HG02852 (cell line): ENCODE data around the gene CAPN9.
"Not testable (repeated sequence)": the region's sequence is repeated elsewhere in the genome, so short reads cannot be mapped to it uniquely, and the experiment has no call there.

Experiments used
- ATAC-seq: cut with Tn5 transposase; IDR thresholded peaks from one replicate; pipeline ENCODE4 v1.9.1; 2021; ENCODE audit warnings: mild to moderate bottlenecking, moderate library complexity; ENCODE audit not compliant: unreplicated experiment

The CAPN9 gene

GRCh38 chr1:230709619-230710542 lies 37.3 kb upstream of the CAPN9 start:
- ATAC-seq: no peak

- no peak for ATAC-seq
Observed at GRCh38 chr1:230710543-230710904, 36.7 kb upstream of the CAPN9 start.

- ATAC-seq: no peak
Observed at GRCh38 chr1:230711245-230711644, 35.9 kb upstream of the CAPN9 start.

DNA sequence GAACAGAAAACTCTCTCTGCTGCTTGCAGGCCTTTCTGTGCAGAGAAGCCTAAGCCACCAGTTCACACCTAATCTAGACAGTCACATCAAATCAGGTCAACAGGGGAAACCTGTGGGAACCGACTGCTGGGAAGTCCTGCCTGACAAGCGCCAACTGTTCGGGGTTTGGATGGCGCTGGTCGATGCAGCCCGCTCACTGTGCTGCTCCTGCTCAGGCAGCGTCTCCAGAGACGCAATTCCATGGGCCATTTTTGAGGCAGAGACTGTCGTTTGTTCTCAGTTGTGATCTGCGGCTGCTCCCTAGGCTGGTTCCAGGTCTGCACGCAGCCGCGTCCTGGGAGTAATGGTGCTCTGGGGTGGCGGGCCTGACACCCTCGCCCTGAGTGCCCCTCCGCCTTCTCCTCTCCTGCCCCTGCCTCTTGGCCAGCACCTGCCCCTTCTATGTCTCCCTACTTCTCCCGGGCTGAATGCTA lies 34.7 kb upstream of the CAPN9 start:
- no peak for ATAC-seq

GRCh38 chr1:230713138-230713537 lies 34.0 kb upstream of the CAPN9 start:
- ATAC-seq: no peak

- no peak for ATAC-seq
Observed at GRCh38 chr1:230713547-230713914, 33.7 kb upstream of the CAPN9 start.

DNA sequence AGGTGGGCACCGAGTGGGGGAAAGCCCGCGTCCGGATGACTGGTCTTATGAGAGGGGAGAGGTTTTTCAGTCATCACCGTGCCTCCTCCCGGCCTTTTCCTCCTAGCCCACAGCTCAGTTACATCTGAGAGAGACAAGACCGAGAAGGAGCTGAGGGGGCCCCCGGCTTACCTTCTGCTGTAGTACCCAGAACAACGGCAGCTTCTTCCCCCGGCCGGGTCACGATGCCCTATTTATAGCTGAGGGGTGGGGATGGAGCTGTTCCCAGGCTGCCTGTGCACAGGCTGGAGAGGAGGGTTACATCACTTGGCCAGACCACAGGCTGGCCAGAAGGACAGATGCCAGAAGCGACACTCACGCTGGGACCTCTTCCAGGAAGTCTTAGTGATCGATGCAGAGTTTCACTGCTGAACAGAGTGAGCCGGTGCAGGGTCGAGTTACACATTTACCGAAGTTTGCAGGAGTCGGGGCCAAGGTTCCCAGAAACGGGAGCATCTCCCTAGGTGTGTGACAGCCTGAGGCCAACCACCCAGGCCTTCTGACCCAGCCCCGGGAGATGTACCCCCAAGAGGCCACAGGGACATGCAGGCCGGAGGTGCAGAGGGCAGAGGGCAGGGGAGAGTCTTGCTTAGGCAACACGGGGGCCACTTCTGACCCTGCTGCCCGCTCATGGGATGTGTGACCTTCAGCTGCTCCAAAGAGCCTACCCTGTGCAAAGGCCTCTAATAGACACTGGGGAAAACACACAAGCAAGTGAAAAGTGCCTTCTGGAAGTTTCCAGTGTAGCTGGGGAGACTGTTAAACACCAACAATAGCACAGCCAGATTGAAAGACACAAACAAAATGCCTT lies 33.0 kb upstream of the CAPN9 start, which contains the start of gene AGT:
TSS of gene AGT (minus strand) at position 208 of the 850 bp plus-strand sequence. CDS start 3,299 bp downstream, outside the sequence.
- no peak for ATAC-seq

GRCh38 chr1:230715510-230715909 lies 31.7 kb upstream of the CAPN9 start:
- no peak for ATAC-seq

DNA sequence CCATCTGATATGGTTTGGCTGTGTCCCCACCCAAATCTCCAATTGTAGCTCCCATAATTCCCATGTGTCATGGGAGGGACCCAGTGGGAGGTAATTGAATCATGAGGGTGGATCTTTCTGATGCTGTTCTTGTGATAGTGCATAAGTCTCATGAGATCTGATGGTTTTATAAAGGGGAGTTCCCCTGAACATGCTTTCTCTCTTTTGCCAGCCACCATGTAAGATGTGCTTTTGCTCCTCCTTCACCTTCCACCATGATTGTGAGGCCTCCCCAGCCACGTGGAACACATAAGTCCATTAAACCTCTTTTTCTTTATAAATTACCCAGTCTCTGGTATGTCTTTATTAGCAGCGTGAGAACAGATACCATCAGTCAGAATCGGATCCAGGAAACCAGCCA lies 30.7 kb upstream of the CAPN9 start:
- ATAC-seq: not testable (repeated sequence)

- ATAC-seq: no peak
Observed at GRCh38 chr1:230717251-230717650, 29.9 kb upstream of the CAPN9 start.

- not testable (repeated sequence) for ATAC-seq
Observed at GRCh38 chr1:230721849-230722522, 25.2 kb upstream of the CAPN9 start.

DNA sequence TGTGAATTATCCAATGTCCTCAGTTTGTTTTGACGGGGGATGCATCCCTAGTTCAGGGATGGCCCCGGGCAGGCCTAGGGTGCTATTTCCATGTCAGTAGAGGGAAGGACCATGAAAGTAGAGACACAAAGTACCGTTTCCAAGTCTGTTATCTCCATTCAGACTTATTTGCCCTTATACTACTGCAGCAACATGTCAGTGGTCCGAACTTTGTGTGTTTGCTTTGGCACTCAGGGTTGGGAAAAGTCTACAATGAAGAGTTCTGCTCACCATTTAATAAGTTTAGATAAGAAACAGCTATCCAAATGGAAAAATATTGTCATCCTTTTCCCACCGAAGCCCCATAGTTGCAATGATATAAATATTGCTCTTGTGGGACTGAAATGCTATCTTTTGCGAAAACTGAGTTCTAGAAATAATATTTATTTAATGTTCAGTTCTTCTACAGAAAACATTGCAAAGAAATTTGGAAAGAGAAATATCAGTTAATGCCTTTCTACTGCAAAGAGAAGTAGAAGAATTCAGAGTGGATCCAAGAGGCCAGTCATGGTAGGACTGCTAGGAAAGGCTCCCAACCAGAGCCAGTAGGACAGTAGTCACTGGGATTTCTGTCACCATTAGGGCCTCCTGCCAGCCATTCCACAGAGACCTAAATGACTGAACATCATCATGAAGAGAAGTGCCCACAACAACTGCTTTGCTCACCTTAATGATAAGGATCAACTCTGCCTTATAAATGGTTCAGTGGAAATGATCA lies 21.8 kb upstream of the CAPN9 start:
- no peak for ATAC-seq

- no peak for ATAC-seq
Observed at GRCh38 chr1:230728710-230729392, 18.3 kb upstream of the CAPN9 start.

GRCh38 chr1:230730977-230731376 lies 16.2 kb upstream of the CAPN9 start:
- ATAC-seq: no peak

DNA sequence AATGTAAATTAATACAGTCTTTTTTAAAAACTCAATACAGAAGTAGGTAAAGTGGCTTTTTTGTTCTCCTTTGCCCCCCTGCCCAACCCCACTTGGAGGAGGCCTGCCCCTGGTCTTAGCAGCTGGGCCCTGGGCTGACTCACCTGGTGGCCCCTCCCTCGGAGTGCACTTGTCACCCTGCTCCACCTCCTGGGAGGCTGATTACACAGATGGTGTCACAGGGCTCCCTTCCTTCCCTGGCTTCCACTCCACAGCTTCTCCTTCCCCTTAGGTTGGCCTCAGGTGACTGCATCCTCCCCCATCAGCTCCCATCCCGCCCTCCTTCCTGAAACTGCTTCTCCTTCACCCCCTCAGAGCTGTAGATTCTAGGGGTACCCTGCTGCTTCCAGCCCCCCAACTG lies 11.7 kb upstream of the CAPN9 start:
- no peak for ATAC-seq

- ATAC-seq: no peak
Observed at GRCh38 chr1:230737622-230738262, 9.4 kb upstream of the CAPN9 start.

DNA sequence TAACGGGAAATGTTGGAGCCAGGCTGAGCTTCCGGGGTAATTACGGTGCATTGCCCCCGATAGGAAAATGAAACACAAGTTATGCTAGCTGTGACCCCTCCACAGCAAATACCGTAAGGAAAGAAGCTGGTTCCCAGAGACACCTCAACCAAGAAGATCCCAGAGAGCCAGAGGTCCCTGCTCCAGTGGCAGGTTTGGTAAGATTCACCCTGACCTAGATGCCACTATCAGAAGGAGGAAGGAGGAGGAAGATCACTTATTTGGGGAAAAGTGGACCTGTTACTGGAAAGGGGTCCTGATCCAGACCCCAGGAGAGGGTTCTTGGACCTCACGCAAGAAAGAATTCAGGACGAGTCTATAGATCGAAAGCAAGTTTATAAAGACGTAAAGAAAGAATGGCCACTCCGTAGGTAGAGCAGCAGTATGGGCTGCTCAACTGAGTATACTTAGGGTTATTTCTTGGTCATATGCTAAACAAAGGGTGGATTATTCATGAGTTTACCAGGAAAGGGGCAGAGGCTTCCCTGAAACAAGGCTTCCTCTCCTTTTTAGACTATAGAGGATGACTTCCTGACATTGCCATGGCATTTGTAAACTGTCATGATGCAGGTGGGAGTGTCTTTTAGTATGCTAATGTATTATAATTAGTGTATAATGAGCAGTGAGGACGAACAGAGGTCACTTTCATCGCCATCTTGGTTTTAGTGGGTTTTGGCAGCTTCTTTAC lies 7.5 kb upstream of the CAPN9 start:
- no peak for ATAC-seq

DNA sequence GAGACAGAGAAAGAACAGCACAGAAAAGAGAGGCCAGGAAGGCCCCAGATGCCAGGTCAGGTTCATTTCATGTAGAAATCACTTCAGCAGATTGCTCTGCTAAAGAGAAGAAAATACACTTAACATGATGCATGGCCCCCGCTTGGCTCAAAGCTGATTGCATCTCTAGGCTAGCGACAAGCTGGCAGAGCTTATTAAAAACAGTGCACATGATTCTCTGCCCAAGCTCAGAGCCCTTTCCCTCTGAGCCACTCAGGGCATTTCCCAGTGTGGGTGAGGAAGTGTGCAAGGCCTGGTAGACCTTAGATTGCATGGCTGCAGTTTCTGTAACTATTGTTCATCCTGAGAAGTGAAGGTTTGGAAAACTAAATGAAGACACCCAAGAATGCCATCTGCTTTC lies 3.3 kb upstream of the CAPN9 start:
- ATAC-seq: no peak

DNA sequence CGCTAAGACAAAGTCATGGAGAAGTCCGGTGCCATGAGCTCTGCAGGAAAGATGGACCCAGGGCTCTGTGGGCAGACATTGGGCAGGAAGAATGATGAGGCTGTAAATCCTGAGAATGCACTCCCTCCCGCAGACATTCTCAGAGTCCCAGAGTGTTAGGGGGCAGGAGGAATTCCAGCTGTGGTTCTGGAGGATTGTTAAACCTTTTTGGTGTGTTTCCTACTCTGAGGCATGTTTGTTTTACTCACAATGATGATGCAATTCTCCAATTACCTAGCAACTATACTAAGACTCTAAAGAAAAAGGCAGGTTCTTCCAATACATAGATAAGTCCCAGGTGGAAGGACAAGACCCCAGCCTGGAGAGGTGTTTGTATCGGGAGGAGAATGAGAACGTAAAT lies 2.8 kb upstream of the CAPN9 start:
- no peak for ATAC-seq
